PFSK-1 (cell line): ENCODE measurements around the gene EPS15.

Experiments used
- FOXP2 ChIP-seq: optimal IDR thresholded peaks from 2 replicates; pipeline ENCODE3; 2011; ENCODE audit warnings: borderline replicate concordance, control low read depth, inconsistent platforms; ENCODE audit not compliant: insufficient read depth; ENCODE audit errors: extremely low read length, extremely low read depth
- POLR2AphosphoS5 ChIP-seq: IDR thresholded peaks from 2 replicates; pipeline ENCODE4 v1.6.1; 2012; ENCODE audit warnings: low read depth, mild to moderate bottlenecking, control low read depth, low read length, moderate library complexity
- SIN3A ChIP-seq: IDR thresholded peaks from 2 replicates; pipeline ENCODE4 v1.6.1; 2012; ENCODE audit warnings: mild to moderate bottlenecking, low read length, moderate library complexity, borderline replicate concordance; ENCODE audit not compliant: insufficient read depth
- TAF1 ChIP-seq: IDR thresholded peaks from 2 replicates; pipeline ENCODE4 v1.6.1; 2012; ENCODE audit warnings: low read length, control low read depth, borderline replicate concordance; ENCODE audit not compliant: insufficient read depth
- TF ChIP-seq, protein P1 (sequence below), 2 experiments: IDR thresholded peaks; 2 replicates each; pipeline versions ENCODE4 v1.6.1 to v1.8.0; 2011 to 2012; ENCODE audit warnings: low read depth in 2 of 2, low read length in 2 of 2, control low read depth in 1 of 2, inconsistent platforms in 1 of 2, mild to moderate bottlenecking in 1 of 2, moderate library complexity in 1 of 2; ENCODE audit not compliant: insufficient read depth in 1 of 2

The EPS15 gene

GRCh38 chr1:51558375-51558924 lies 39.4 kb upstream of the EPS15 start:
- TF ChIP-seq, protein P1, sequence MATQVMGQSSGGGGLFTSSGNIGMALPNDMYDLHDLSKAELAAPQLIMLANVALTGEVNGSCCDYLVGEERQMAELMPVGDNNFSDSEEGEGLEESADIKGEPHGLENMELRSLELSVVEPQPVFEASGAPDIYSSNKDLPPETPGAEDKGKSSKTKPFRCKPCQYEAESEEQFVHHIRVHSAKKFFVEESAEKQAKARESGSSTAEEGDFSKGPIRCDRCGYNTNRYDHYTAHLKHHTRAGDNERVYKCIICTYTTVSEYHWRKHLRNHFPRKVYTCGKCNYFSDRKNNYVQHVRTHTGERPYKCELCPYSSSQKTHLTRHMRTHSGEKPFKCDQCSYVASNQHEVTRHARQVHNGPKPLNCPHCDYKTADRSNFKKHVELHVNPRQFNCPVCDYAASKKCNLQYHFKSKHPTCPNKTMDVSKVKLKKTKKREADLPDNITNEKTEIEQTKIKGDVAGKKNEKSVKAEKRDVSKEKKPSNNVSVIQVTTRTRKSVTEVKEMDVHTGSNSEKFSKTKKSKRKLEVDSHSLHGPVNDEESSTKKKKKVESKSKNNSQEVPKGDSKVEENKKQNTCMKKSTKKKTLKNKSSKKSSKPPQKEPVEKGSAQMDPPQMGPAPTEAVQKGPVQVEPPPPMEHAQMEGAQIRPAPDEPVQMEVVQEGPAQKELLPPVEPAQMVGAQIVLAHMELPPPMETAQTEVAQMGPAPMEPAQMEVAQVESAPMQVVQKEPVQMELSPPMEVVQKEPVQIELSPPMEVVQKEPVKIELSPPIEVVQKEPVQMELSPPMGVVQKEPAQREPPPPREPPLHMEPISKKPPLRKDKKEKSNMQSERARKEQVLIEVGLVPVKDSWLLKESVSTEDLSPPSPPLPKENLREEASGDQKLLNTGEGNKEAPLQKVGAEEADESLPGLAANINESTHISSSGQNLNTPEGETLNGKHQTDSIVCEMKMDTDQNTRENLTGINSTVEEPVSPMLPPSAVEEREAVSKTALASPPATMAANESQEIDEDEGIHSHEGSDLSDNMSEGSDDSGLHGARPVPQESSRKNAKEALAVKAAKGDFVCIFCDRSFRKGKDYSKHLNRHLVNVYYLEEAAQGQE (IDR thresholded peaks at IDR 0.05; ENCODE audit: insufficient read depth in 1 of 2, low read depth in 2 of 2, low read length in 2 of 2): no peak

- TF ChIP-seq POLR2AphosphoS5: no peak
- no peak for TF ChIP-seq SIN3A
- no peak for TF ChIP-seq FOXP2
- TF ChIP-seq, protein P1 (IDR thresholded peaks at IDR 0.05; ENCODE audit: insufficient read depth in 1 of 2, low read depth in 2 of 2, low read length in 2 of 2): no peak
- no peak for TF ChIP-seq TAF1
Observed at GRCh38 chr1:51557168-51557567, 38.1 kb upstream of the EPS15 start.

DNA sequence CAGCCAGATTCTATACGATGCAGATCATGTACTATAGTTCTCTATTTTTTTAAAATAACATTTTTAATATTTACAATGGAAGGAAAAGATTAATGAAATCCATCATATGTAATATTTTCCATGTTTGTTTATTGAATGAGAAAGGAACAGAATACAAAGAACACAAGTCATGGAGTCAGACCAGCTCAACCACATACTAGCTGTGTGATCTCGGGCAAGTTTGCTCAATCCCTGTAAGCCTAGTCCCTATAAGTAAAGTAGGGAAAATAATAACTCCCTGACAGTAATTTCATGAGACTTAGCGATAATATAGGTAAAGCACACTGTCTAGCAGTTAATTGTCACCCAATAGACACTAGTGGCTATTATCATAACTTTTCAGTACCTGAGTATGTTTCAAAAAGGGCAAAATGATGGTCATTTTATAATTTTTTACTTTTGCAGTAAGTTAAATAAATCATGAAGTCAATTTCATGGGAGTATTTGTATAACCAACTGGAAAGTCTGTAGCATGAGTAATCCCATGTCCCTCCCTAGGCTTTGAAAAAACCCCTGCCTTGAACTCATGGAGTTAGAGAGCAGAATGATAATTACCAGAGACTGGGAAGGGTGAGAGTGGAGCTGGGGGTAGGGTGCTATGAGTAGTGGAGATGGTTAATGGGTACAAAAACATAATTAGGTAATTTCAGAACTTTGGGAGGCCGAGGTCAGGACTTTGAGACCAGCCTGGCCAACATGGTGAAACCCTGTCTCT lies 37.0 kb upstream of the EPS15 start:
- no peak for TF ChIP-seq SIN3A
- TF ChIP-seq TAF1: no peak
- TF ChIP-seq, protein P1 (IDR thresholded peaks at IDR 0.05; ENCODE audit: insufficient read depth in 1 of 2, low read depth in 2 of 2, low read length in 2 of 2): no peak
- TF ChIP-seq POLR2AphosphoS5: no peak
- TF ChIP-seq FOXP2: no peak

DNA sequence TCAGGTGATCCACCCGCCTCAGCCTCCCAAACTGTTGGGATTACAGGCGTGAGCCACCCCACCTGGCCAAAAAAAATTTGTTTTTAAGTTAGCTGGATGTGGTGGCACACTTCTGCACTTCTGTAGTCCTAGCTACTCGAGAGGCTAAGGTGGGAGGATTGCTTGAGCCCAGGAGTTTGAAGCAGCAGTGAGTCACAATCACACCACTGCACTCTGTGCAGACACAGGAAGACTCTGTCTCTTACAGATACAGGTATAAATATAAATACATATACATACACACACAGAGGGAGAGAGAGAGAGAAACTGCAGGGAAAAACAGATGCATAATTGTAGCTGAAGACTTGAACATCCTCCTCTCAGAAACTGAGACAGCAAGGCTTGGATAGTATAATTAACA lies 34.8 kb upstream of the EPS15 start:
- no peak for TF ChIP-seq SIN3A
- no peak for TF ChIP-seq POLR2AphosphoS5
- TF ChIP-seq FOXP2: no peak
- TF ChIP-seq, protein P1 (IDR thresholded peaks at IDR 0.05; ENCODE audit: insufficient read depth in 1 of 2, low read depth in 2 of 2, low read length in 2 of 2): no peak
- TF ChIP-seq TAF1: no peak
